DOHH2 (cell line): ENCODE data around the gene MAT2B.

Experiments
- H3F3A ChIP-seq: fragments of 200-600 bp; sonication (generic), shearing (Covaris generic); 2 replicates; pipeline ENCODE4 v1.6.0; 2016; ENCODE audit warnings: antibody characterized with exemption, mild to moderate bottlenecking; ENCODE audit not compliant: control insufficient read depth, insufficient read depth
- H3K27ac ChIP-seq: fragments of 200-600 bp; sonication (generic); 2 replicates; pipeline ENCODE4 v1.5.1; 2014; ENCODE audit warnings: low read depth, mild to moderate bottlenecking, low read length, moderate library complexity
- H3K27me3 ChIP-seq: fragments of 200-600 bp; sonication (generic); 2 replicates; pipeline ENCODE4 v1.6.1; 2014; ENCODE audit warnings: mild to moderate bottlenecking, low read length, mixed read lengths; ENCODE audit not compliant: control insufficient read depth
- H3K36me3 ChIP-seq: fragments of 200-600 bp; sonication (generic); 2 replicates; pipeline ENCODE4 v1.6.1; 2014; ENCODE audit warnings: mild to moderate bottlenecking, low read length, moderate library complexity, mixed read lengths; ENCODE audit not compliant: control insufficient read depth
- H3K4me1 ChIP-seq: fragments of 200-600 bp; sonication (generic); 2 replicates; pipeline ENCODE4 v1.6.1; 2014; ENCODE audit warnings: mild to moderate bottlenecking, low read length, mixed read lengths; ENCODE audit not compliant: control insufficient read depth
- H3K4me2 ChIP-seq: fragments of 200-600 bp; sonication (generic); 2 replicates; pipeline ENCODE4 v1.6.0; 2014; ENCODE audit warnings: mild to moderate bottlenecking, low read length, moderate library complexity
- H3K4me3 ChIP-seq: fragments of 200-600 bp; sonication (generic); 2 replicates; pipeline ENCODE4 v1.5.1; 2014; ENCODE audit warnings: mild to moderate bottlenecking, low read length, mixed read lengths
- H3K79me2 ChIP-seq: fragments of 200-600 bp; sonication (generic); 2 replicates; pipeline ENCODE4 v1.6.1; 2014; ENCODE audit warnings: mild to moderate bottlenecking, low read length, mixed read lengths; ENCODE audit not compliant: control insufficient read depth
- H3K9me2 ChIP-seq: fragments of 200-600 bp; sonication (generic); replicated peaks from 2 replicates; pipeline ENCODE4 v1.6.1; 2014; ENCODE audit warnings: mild to moderate bottlenecking, low read length, mixed read lengths; ENCODE audit not compliant: control insufficient read depth
- H3K9me3 ChIP-seq: fragments of 200-600 bp; sonication (generic); 2 replicates; pipeline ENCODE4 v1.6.1; 2014; ENCODE audit warnings: antibody characterized with exemption, low read length, mixed read lengths; ENCODE audit not compliant: control insufficient read depth, insufficient read depth
- H4K20me1 ChIP-seq: fragments of 200-600 bp; sonication (generic); 2 replicates; pipeline ENCODE4 v1.6.0; 2014; ENCODE audit warnings: low read depth, mild to moderate bottlenecking, antibody characterized with exemption, low read length, moderate library complexity; ENCODE audit not compliant: control insufficient read depth, insufficient read depth
- EZH2phosphoT487 ChIP-seq: fragments of 200-600 bp; sonication (generic); IDR thresholded peaks from 2 replicates; pipeline ENCODE4 v1.6.1; 2017; ENCODE audit warnings: borderline replicate concordance, mild to moderate bottlenecking, antibody characterized with exemption, low read length, moderate library complexity, mixed read lengths
- TF ChIP-seq, protein P1 (sequence below): fragments of 200-600 bp; sonication (generic); IDR thresholded peaks from one replicate; pipeline ENCODE4 v1.5.1; 2014; ENCODE audit warnings: antibody characterized with exemption, mild to moderate bottlenecking, low read depth, low read length; ENCODE audit not compliant: poor library complexity, severe bottlenecking

The MAT2B gene

DNA sequence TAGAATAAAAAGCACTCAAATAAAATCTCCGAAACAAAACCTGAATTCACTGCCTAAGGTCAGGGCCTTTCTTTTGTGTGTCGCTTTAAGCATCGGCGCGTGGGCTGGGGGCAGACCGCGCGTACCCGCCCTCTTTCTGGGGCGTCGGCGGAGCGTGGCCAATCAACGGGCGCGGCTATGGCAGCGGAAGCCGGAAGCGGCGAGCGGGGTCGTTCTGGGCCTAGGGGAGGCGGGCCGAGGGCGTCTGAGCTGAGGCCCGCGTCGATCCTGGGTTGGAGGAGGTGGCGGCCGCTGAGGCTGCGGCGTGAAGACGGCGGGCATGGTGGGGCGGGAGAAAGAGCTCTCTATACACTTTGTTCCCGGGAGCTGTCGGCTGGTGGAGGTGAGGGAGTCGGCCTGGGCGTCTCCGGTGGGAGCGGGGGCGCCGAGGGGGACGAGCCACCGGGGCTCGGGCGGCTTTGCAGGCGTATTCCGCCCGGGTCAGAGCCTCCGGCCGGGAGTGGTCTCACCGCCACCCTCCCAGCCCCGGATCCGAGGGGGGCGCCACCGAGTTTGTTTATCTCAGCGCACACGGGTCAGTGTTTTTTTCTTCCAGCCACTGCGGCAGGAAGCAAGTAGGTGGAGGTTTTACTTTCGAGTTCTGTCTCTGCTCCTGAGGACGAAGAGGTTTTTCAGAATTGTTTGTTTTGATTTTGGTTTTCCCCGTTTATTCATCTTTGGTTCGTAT, at the start of gene MAT2B:
Gene MAT2B (plus strand): TSS at position 252 of the 727 bp plus-strand sequence. CDS start 68 bp downstream, at position 320.
- Histone ChIP-seq H3K27me3 (no peaks in the 10 kb centered on the region), H3K4me3 (peak within 1 kb of the TSS; percentile 93), H3F3A (no peaks in the 10 kb centered on the region), H3K27ac (peak within 1 kb of the TSS; percentile 70), H3K4me1 (peaks cover 42% of the 10 kb centered on the region), H3K9me2 (no peaks in the 10 kb centered on the region), H3K9me3 (no peaks in the 10 kb centered on the region), H3K79me2 (peaks cover 66% of the 10 kb centered on the region), H3K4me2 (peak within 1 kb of the TSS; percentile 92), H3K36me3 (peaks cover 27% of the 10 kb centered on the region), H4K20me1 (peaks cover 25% of the 10 kb centered on the region)
- TF ChIP-seq, protein P1, sequence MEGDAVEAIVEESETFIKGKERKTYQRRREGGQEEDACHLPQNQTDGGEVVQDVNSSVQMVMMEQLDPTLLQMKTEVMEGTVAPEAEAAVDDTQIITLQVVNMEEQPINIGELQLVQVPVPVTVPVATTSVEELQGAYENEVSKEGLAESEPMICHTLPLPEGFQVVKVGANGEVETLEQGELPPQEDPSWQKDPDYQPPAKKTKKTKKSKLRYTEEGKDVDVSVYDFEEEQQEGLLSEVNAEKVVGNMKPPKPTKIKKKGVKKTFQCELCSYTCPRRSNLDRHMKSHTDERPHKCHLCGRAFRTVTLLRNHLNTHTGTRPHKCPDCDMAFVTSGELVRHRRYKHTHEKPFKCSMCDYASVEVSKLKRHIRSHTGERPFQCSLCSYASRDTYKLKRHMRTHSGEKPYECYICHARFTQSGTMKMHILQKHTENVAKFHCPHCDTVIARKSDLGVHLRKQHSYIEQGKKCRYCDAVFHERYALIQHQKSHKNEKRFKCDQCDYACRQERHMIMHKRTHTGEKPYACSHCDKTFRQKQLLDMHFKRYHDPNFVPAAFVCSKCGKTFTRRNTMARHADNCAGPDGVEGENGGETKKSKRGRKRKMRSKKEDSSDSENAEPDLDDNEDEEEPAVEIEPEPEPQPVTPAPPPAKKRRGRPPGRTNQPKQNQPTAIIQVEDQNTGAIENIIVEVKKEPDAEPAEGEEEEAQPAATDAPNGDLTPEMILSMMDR, result peak; percentile 77
- no peak for TF ChIP-seq EZH2phosphoT487

DNA sequence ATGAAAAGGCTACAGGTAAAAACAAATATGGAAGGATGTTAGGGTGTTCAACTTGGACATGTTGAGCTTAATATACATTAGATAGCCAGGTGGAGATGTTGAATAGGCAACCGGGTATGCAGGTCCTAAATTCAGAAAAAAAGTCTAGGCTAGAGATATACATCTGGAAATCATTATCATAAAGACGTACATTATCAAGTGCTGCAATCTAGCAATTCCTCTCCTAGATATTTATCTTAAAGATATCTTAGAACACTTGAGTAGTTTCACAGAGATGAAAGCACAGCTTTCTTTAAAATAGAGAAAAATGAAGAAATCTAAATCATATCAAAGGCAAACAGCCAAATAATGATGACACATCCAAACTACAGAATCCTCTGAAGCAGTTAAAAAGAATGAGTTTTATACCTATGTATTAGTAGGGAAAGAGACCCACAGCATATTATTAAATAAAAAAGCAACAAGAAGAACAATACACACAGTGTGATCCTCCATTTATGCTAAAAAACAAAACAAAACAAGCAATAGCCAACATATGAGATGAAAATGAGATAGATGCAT, 49.3 kb upstream of the MAT2B start:
- no peak for TF ChIP-seq EZH2phosphoT487
- TF ChIP-seq, protein P1, result no peak
- Histone ChIP-seq H4K20me1 (no peaks in the 10 kb centered on the region), H3K27me3 (no peaks in the 10 kb centered on the region), H3K9me3 (no peaks in the 10 kb centered on the region), H3K4me3 (no peak overlapping the region), H3K27ac (no peak overlapping the region), H3K4me1 (peaks cover 15% of the 10 kb centered on the region), H3F3A (peaks cover 28% of the 10 kb centered on the region), H3K36me3 (peaks cover 72% of the 10 kb centered on the region), H3K9me2 (no peaks in the 10 kb centered on the region), H3K4me2 (0 out of 2 replicates have a peak overlapping the region, but pooled peaks have one; percentile 9), H3K79me2 (peaks cover 63% of the 10 kb centered on the region)

DNA sequence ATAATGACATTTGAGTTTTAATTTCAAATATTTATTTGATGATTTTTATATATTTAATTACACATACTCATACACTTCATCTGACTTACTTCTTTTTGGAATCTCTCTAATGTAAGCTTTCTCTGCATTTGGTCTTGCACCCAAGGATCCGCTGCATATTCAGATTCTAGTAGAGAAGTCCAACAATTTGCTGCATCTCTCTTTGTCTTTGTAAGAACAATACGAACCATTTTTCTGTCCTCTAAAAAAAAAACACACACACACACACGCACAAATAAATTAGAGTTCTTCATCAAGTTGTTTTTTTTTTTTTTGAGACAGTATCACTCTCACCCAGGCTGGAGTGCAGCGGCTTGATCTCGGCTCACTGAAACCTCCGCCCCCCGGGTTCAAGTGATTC, 48.6 kb upstream of the MAT2B start:
- no peak overlapping the region for H3K27ac ChIP-seq

More for the DNA sequence above, 48.6 kb upstream of the MAT2B start:
- no peaks in the 10 kb centered on the region for H4K20me1 ChIP-seq
- H3F3A ChIP-seq, result peaks cover 32% of the 10 kb centered on the region
- peak overlapping the region; percentile 64 for H3K4me2 ChIP-seq
- H3K27me3 ChIP-seq, result no peaks in the 10 kb centered on the region
- H3K9me2 ChIP-seq, result no peaks in the 10 kb centered on the region
- H3K36me3 ChIP-seq, result peaks cover 71% of the 10 kb centered on the region
- H3K79me2 ChIP-seq, result peaks cover 69% of the 10 kb centered on the region
- no peak for TF ChIP-seq EZH2phosphoT487
- TF ChIP-seq, protein P1, result no peak
- H3K9me3 ChIP-seq, result no peaks in the 10 kb centered on the region
- H3K4me3 ChIP-seq, result 0 out of 2 replicates have a peak overlapping the region, but pooled peaks have one; percentile 18
- H3K4me1 ChIP-seq, result peaks cover 17% of the 10 kb centered on the region
